ENCODE data around the gene ABCB8.

DNA sequence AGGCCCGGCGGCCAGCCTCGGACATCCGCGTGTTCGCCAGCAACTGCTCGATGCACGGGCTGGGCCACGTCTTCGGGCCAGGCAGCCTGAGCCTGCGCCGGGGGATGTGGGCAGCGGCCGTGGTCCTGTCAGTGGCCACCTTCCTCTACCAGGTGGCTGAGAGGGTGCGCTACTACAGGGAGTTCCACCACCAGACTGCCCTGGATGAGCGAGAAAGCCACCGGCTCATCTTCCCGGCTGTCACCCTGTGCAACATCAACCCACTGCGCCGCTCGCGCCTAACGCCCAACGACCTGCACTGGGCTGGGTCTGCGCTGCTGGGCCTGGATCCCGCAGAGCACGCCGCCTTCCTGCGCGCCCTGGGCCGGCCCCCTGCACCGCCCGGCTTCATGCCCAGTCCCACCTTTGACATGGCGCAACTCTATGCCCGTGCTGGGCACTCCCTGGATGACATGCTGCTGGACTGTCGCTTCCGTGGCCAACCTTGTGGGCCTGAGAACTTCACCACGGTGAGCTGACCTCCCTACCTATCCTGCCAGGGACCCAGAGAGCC is 20.7 kb downstream of the ABCB8 start:
- no peak for TF ChIP-seq NFRKB (IDR thresholded peaks at IDR 0.05)
- TF ChIP-seq LEF1 (IDR thresholded peaks at IDR 0.05; ENCODE audit: borderline replicate concordance), result no peak
- no peak for TF ChIP-seq ELF4 (IDR thresholded peaks at IDR 0.05)
- no peak for TF ChIP-seq BHLHE40 (IDR thresholded peaks at IDR 0.05; ENCODE audit: borderline replicate concordance)
- no peak for TF ChIP-seq FOXK2 (IDR thresholded peaks at IDR 0.05)
- TF ChIP-seq FOXM1 (IDR thresholded peaks at IDR 0.05; ENCODE audit: borderline replicate concordance), result no peak
- TF ChIP-seq FOXA1 (IDR thresholded peaks at IDR 0.05), result no peak
- TF ChIP-seq ARNT (IDR thresholded peaks at IDR 0.05), result no peak
